HepG2 (cell line): ENCODE results near the gene DUSP5. TPM values are rescaled to one million over a fixed set of nuclear protein-coding genes. Genes with fewer than 3 reads are reported as not detected.

Experiments used
- ATAC-seq: fragments of 200-7000 bp; cut with Tn5 transposase; 3 replicates; pipeline ENCODE4 v1.9.1; 2020; ENCODE audit warnings: mild to moderate bottlenecking, moderate library complexity
- BruUV-seq: library from RNA; stranded (reverse); fragments of 400-500 nt; replicated peaks from 2 replicates; lab custom pipeline; 2021; lab: Mats Ljungman, UMichigan
- CTCF ChIA-PET: fragments of 300-600 bp; formaldehyde crosslinking; extraction: SDS; loops from one replicate; lab custom pipeline; 2021; ENCODE audit warnings: low total read pairs, inconsistent platforms, low intra/inter-chr PET ratio; lab: Yijun Ruan, JAX
- POLR2A ChIA-PET: fragments of 350-600 bp; sonication (Branson Sonifier 250); formaldehyde crosslinking; loops from one replicate; lab custom pipeline; 2020; ENCODE audit warnings: antibody characterized with exemption, inconsistent platforms; lab: Yijun Ruan, JAX
- DNase-seq: peaks from one replicate; pipeline ENCODE4 v3.0.0-alpha.2; 2015; ENCODE audit warnings: low spot score
- FAIRE-seq: peaks from 3 replicates; lab custom pipeline; 2011; peaks lifted over from hg19 to GRCh38; lab: Jason Lieb, UNC
- H2AFZ ChIP-seq: one replicate; pipeline ENCODE4 v1.6.1; 2011; ENCODE audit warnings: low read length, inconsistent platforms
- H3K27ac ChIP-seq: fragments of 300-600 bp; 3 replicates; pipeline ENCODE4 v1.8.0; 2011; ENCODE audit warnings: mixed run types, mild to moderate bottlenecking, mixed read lengths, low read length, inconsistent platforms; ENCODE audit not compliant: insufficient read depth; ENCODE audit errors: extremely low read length
- H3K27me3 ChIP-seq, 2 experiments: fragments of 200-600 bp in 1 of 2; 2 replicates in 1 of 2; 3 replicates in 1 of 2; pipeline versions ENCODE4 v1.6.0 to v1.8.0; 2011; ENCODE audit warnings: low read length in 2 of 2, mild to moderate bottlenecking in 2 of 2, moderate library complexity in 2 of 2, inconsistent platforms in 1 of 2; ENCODE audit not compliant: insufficient read depth in 2 of 2, control insufficient read depth in 1 of 2
- H3K36me3 ChIP-seq, 2 experiments: fragments of 200-600 bp in 1 of 2; replicated peaks in 1 of 2; 2 replicates in 1 of 2; 3 replicates in 1 of 2; pipeline versions ENCODE4 v1.5.1 to v1.8.0; 2011; ENCODE audit warnings: low read length in 2 of 2, inconsistent platforms in 1 of 2; ENCODE audit not compliant: insufficient read depth in 2 of 2, control insufficient read depth in 1 of 2
- H3K4me1 ChIP-seq: 2 replicates; pipeline ENCODE4 v1.5.1; 2012; ENCODE audit warnings: low read length, inconsistent platforms; ENCODE audit not compliant: insufficient read depth
- H3K4me2 ChIP-seq: 2 replicates; pipeline ENCODE4 v1.6.0; 2011; ENCODE audit warnings: low read depth, low read length, inconsistent platforms
- H3K4me3 ChIP-seq, 3 experiments: fragments of 200-600 bp in 1 of 3; sonication (generic), shearing (Covaris generic) in 1 of 3; replicated peaks in 1 of 3; 2 replicates each; pipeline ENCODE4 v1.5.1; 2011 to 2016; ENCODE audit warnings: low read length in 3 of 3, inconsistent platforms in 2 of 3, low read depth in 2 of 3, mild to moderate bottlenecking in 2 of 3, control low read depth in 1 of 3, mixed read lengths in 1 of 3; ENCODE audit not compliant: insufficient read depth in 1 of 3
- H3K79me2 ChIP-seq: one replicate; pipeline ENCODE4 v1.6.1; 2011; ENCODE audit warnings: low read length, inconsistent platforms; ENCODE audit not compliant: insufficient read depth
- H3K9ac ChIP-seq: 2 replicates; pipeline ENCODE4 v1.6.0; 2011; ENCODE audit warnings: mild to moderate bottlenecking, low read depth, low read length, inconsistent platforms; ENCODE audit not compliant: insufficient read depth
- H3K9me3 ChIP-seq: 2 replicates; pipeline ENCODE4 v1.5.1; 2012; ENCODE audit warnings: mild to moderate bottlenecking, low read length
- H4K20me1 ChIP-seq: 2 replicates; pipeline ENCODE4 v1.6.0; 2011; ENCODE audit warnings: inconsistent platforms, mild to moderate bottlenecking, low read length, moderate library complexity; ENCODE audit not compliant: insufficient read depth
- CC2D1A ChIP-seq: sonication (generic); formaldehyde crosslinking; IDR thresholded peaks from 2 replicates; pipeline ENCODE4 v1.8.1; 2023; ENCODE audit warnings: mild to moderate bottlenecking, missing genetic modification reagents
- ERF ChIP-seq: IDR thresholded peaks from 2 replicates; pipeline ENCODE4 v1.6.1; 2018; ENCODE audit warnings: missing biosample characterization, missing genetic modification reagents
- ETV6 ChIP-seq: sonication (generic); formaldehyde crosslinking; conservative IDR thresholded peaks from 2 replicates; pipeline ENCODE4 v1.4.0; 2020; ENCODE audit warnings: missing genetic modification reagents
- HDAC6 ChIP-seq: fragments of 200-600 bp; sonication (generic); IDR thresholded peaks from 2 replicates; pipeline ENCODE4 v1.7.0; 2017; ENCODE audit warnings: mild to moderate bottlenecking, antibody characterized with exemption, low read length, low read depth
- HMG20A ChIP-seq: IDR thresholded peaks from 2 replicates; pipeline ENCODE4 v1.6.1; 2016; ENCODE audit warnings: borderline replicate concordance
- HMGXB4 ChIP-seq, 2 experiments: sonication (generic) in 1 of 2; formaldehyde crosslinking in 1 of 2; IDR thresholded peaks; 2 replicates each; pipeline versions ENCODE4 v1.4.0 to v1.6.1; 2018 to 2020; ENCODE audit warnings: missing genetic modification reagents in 2 of 2, borderline replicate concordance in 1 of 2, low read depth in 1 of 2, mild to moderate bottlenecking in 1 of 2, missing biosample characterization in 1 of 2
- MAFF ChIP-seq: IDR thresholded peaks from 2 replicates; pipeline ENCODE4 v1.6.1; 2011; ENCODE audit warnings: low read depth, low read length, improper control_type of control experiment
- MAFG ChIP-seq: sonication (generic); formaldehyde crosslinking; IDR thresholded peaks from 2 replicates; pipeline ENCODE4 v1.5.1; 2020; ENCODE audit warnings: mild to moderate bottlenecking, missing genetic modification reagents
- MTF1 ChIP-seq: sonication (generic); formaldehyde crosslinking; IDR thresholded peaks from 2 replicates; pipeline ENCODE4 v1.5.0; 2020; ENCODE audit warnings: missing genetic modification reagents
- ONECUT2 ChIP-seq: sonication (generic); formaldehyde crosslinking; IDR thresholded peaks from 2 replicates; pipeline ENCODE4 v1.4.0; 2020; ENCODE audit warnings: missing genetic modification reagents
- RFXAP ChIP-seq: sonication (generic); formaldehyde crosslinking; IDR thresholded peaks from 2 replicates; pipeline ENCODE4 v1.4.0; 2020; ENCODE audit warnings: missing genetic modification reagents, borderline replicate concordance
- ZBTB20 ChIP-seq: sonication (generic); formaldehyde crosslinking; IDR thresholded peaks from 2 replicates; pipeline ENCODE4 v1.8.1; 2023; ENCODE audit warnings: missing genetic modification reagents, low read depth, mild to moderate bottlenecking, borderline replicate concordance
- ZFP36L2 ChIP-seq: sonication (generic); formaldehyde crosslinking; IDR thresholded peaks from 2 replicates; pipeline ENCODE4 v1.4.0; 2020; ENCODE audit warnings: missing genetic modification reagents
- ZNF343 ChIP-seq: sonication (generic); formaldehyde crosslinking; IDR thresholded peaks from 2 replicates; pipeline ENCODE4 v1.4.0; 2020; ENCODE audit warnings: mild to moderate bottlenecking, missing genetic modification reagents
- ZNF556 ChIP-seq: sonication (generic); formaldehyde crosslinking; IDR thresholded peaks from 2 replicates; pipeline ENCODE4 v1.4.0; 2020; ENCODE audit warnings: mild to moderate bottlenecking, missing genetic modification reagents, borderline replicate concordance
- ZNF558 ChIP-seq: sonication (generic); formaldehyde crosslinking; IDR thresholded peaks from 2 replicates; pipeline ENCODE4 v1.9.0; 2022; ENCODE audit warnings: mild to moderate bottlenecking, missing genetic modification reagents, borderline replicate concordance
- ZNF563 ChIP-seq: sonication (generic); formaldehyde crosslinking; IDR thresholded peaks from 2 replicates; pipeline ENCODE4 v1.8.0; 2022; ENCODE audit warnings: mild to moderate bottlenecking, moderate library complexity, missing genetic modification reagents
- ZNF570 ChIP-seq: sonication (generic); formaldehyde crosslinking; IDR thresholded peaks from 2 replicates; pipeline ENCODE4 v1.4.0; 2020; ENCODE audit warnings: mild to moderate bottlenecking, missing genetic modification reagents, borderline replicate concordance
- WGBS: methylation state at CpG from one replicate; pipeline ENCODE4 v1.1.6; 2017; ENCODE audit warnings: low lambda C conversion rate; 5-methylcytosine and 5-hydroxymethylcytosine counted together
- in situ Hi-C: cut with HindIII; loops from 2 replicates; pipeline ENCODE4 v1.10.0; 2017; ENCODE audit warnings: low pct_unique_long_range_greater_than_20kb; ENCODE audit not compliant: extremely low pct_ligation_motif_present
- intact Hi-C: fragments of 100-400 bp; cut with micrococcal nuclease; formaldehyde crosslinking; loops from one replicate; pipeline ENCODE4 v1.10.0; 2022; ENCODE audit not compliant: unreplicated experiment
- polyA plus RNA-seq, 8 experiments: library from polyadenylated mRNA; depleted of rRNA in 3 of 8; stranded (reverse) in 7 of 8; unstranded in 1 of 8; fragments of >200 nt; fragmentation: Illumina TruSeq in 4 of 8; extraction: Trizol in 4 of 8; gene quantifications; 2 replicates each; pipeline versions ENCODE4 v1.2.1 to v1.2.3, GENCODE V29; 2011 to 2016; ENCODE audit warnings: low read depth in 4 of 8, missing spikeins in 1 of 8, mixed read lengths in 1 of 8; ENCODE audit not compliant: insufficient read depth in 1 of 8
- total RNA-seq, 5 experiments: library from RNA; depleted of rRNA; stranded (reverse); fragments of >200 nt; fragmentation: Illumina TruSeq; extraction: Trizol; gene quantifications; 2 replicates each; pipeline ENCODE4 v1.2.3, GENCODE V29; 2016; ENCODE audit warnings: low read depth in 1 of 5

Gene DUSP5
- total and polyA plus RNA-seq, 2 of the 13 experiments (the other 11 are each of a cell fraction or from before 2014, with no cell fraction given): 1.4 to 3.7 TPM

GRCh38 chr10:110455446-110455845 is 42.3 kb upstream of the DUSP5 start:
- H3K27me3 ChIP-seq: peaks cover 0 to 13% of the 10 kb centered on the region in 2 experiments; a peak in 3 of 5 replicates
- no peaks in the 10 kb centered on the region for H3K79me2 ChIP-seq
- H3K4me1 ChIP-seq: peaks cover 17% of the 10 kb centered on the region
- no TSS peak for BruUV-seq
- TF ChIP-seq ZNF563 (CRISPR knock-in tag) (no peak), ETV6 (CRISPR knock-in tag) (no peak), MAFF (no peak), ZNF558 (CRISPR knock-in tag) (no peak), HMG20A (CRISPR knock-in tag) (no peak)
- H3K27ac ChIP-seq: no peak overlapping the region
- in situ Hi-C loops: no loop called here
- WGBS: 15% methylated on average over 3 of the region's 3 CpGs
- FAIRE-seq (no peak), ATAC-seq (no peak), DNase-seq (no peak)
- POLR2A ChIA-PET: no interaction called here
- H3K36me3 ChIP-seq: no peaks in the 10 kb centered on the region
- H4K20me1 ChIP-seq: no peaks in the 10 kb centered on the region
- intact Hi-C loops: no loop called here
- H3K4me3 ChIP-seq: no peak overlapping the region
- H3K4me2 ChIP-seq: no peak overlapping the region
- H2AFZ ChIP-seq: no peak overlapping the region
- CTCF ChIA-PET: no interaction called here
- H3K9ac ChIP-seq: no peak overlapping the region
- no peaks in the 10 kb centered on the region for H3K9me3 ChIP-seq

GRCh38 chr10:110456046-110456445 is 41.7 kb upstream of the DUSP5 start:
- Histone ChIP-seq H2AFZ (no peak overlapping the region), H3K27me3 (peaks cover 0 to 13% of the 10 kb centered on the region in 2 experiments; a peak in 3 of 5 replicates), H3K79me2 (no peaks in the 10 kb centered on the region), H3K4me2 (no peak overlapping the region), H4K20me1 (no peaks in the 10 kb centered on the region), H3K36me3 (no peaks in the 10 kb centered on the region), H3K27ac (no peak overlapping the region), H3K9ac (no peak overlapping the region), H3K4me1 (peaks cover 23% of the 10 kb centered on the region), H3K4me3 (no peak overlapping the region), H3K9me3 (no peaks in the 10 kb centered on the region)
- no peak for ATAC-seq
- no peak for DNase-seq
- ChIA-PET POLR2A (no interaction called here), CTCF (no interaction called here)
- no TSS peak for BruUV-seq
- in situ Hi-C loops: no loop called here
- FAIRE-seq: no peak
- intact Hi-C loops: no loop called here
- WGBS: 33% methylated on average over 1 of the region's 1 CpG
- TF ChIP-seq MAFG (CRISPR knock-in tag) (no peak), ZBTB20 (CRISPR knock-in tag) (no peak), ZNF570 (no peak), HMGXB4 (CRISPR knock-in tag; IDR thresholded peaks at IDR 0.05; ENCODE audit: borderline replicate concordance in 1 of 2, low read depth in 1 of 2) (no peak), ERF (CRISPR knock-in tag) (no peak), ZNF556 (CRISPR knock-in tag) (no peak), ZNF343 (CRISPR knock-in tag) (no peak), HDAC6 (no peak), CC2D1A (CRISPR knock-in tag) (no peak), ONECUT2 (CRISPR knock-in tag) (no peak), RFXAP (no peak), ZFP36L2 (CRISPR knock-in tag) (no peak), MTF1 (CRISPR knock-in tag) (no peak)
